Keratinocyte (primary cell): Measurements from ENCODE around the gene AP5Z1.

Source experiments
- EZH2 ChIP-seq: IDR thresholded peaks from one replicate; pipeline ENCODE4 v1.6.1; 2012; ENCODE audit warnings: inconsistent platforms, mild to moderate bottlenecking, low read length, moderate library complexity
- TF ChIP-seq, protein P1 (sequence below), 3 experiments: IDR thresholded peaks in 1 of 3; conservative IDR thresholded peaks in 1 of 3; optimal IDR thresholded peaks in 1 of 3; 2 replicates in 2 of 3; 3 replicates in 1 of 3; pipeline versions ENCODE3 to v1.5.1; 2011; ENCODE audit warnings: low read length in 3 of 3, mild to moderate bottlenecking in 3 of 3, moderate library complexity in 2 of 3, control low read depth in 1 of 3, inconsistent platforms in 1 of 3; ENCODE audit not compliant: insufficient read depth in 2 of 3; ENCODE audit errors: extremely low read depth in 1 of 3

DNA sequence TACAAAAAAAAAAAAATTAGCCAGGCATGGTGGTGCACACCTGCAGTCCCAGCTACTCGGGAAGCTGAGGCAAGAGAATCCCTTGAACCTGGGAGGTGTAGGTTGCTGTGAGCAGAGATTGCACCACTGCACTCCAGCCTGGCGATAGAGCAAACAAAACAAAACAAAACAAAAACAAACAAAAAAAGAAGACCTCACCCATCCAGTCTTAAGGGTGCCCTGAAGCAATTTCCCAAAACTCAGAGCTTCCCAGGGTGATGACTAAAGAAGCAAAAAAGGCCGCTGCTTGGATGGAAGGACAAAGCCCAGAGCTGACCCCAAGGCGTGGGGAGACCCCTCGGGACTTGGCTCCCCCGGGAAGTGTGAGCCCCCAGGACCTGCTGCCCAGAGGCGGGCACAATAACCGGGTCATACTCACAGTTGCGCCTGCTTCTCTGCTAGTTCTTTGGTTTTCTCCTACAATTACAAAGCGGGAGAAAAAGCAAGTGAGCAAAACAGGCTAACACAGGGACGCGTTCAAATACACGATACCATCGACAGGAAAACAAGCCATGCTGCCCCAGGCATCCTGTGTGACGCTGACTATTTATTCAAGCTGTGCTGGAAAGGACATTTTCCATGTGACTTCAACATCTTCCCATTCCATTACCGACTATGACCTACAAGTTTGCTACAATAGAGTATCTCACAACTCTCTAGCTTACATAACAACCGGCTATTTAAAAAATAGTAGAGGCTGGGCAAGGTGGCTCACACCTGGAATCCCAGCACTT is 56.5 kb downstream of the AP5Z1 start:
- TF ChIP-seq, protein P1, sequence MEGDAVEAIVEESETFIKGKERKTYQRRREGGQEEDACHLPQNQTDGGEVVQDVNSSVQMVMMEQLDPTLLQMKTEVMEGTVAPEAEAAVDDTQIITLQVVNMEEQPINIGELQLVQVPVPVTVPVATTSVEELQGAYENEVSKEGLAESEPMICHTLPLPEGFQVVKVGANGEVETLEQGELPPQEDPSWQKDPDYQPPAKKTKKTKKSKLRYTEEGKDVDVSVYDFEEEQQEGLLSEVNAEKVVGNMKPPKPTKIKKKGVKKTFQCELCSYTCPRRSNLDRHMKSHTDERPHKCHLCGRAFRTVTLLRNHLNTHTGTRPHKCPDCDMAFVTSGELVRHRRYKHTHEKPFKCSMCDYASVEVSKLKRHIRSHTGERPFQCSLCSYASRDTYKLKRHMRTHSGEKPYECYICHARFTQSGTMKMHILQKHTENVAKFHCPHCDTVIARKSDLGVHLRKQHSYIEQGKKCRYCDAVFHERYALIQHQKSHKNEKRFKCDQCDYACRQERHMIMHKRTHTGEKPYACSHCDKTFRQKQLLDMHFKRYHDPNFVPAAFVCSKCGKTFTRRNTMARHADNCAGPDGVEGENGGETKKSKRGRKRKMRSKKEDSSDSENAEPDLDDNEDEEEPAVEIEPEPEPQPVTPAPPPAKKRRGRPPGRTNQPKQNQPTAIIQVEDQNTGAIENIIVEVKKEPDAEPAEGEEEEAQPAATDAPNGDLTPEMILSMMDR (optimal IDR thresholded peaks at IDR 0.05 in 1 of 3, IDR thresholded peaks at IDR 0.05 in 1 of 3, conservative IDR thresholded peaks at IDR 0.05 in 1 of 3; ENCODE audit: extremely low read depth in 1 of 3, insufficient read depth in 2 of 3, low read length in 3 of 3), result no peak
- TF ChIP-seq EZH2, result no peak
